Liver (tissue), 9 donors: Measurements from ENCODE around the gene ENPP1. TPM values are rescaled to one million over a fixed set of nuclear protein-coding genes. Genes with fewer than 3 reads are reported as not detected.

Source experiments
- DNase-seq: peaks from one replicate; pipeline ENCODE4 v3.0.0-alpha.2; 2017; ENCODE audit warnings: low spot score
- H3K27ac ChIP-seq, 2 donors: one replicate each; pipeline ENCODE4 v1.7.0; 2013; ENCODE audit warnings: inconsistent platforms in 2 of 2, low read length in 2 of 2, control low read depth in 1 of 2, low read depth in 1 of 2, mild to moderate bottlenecking in 1 of 2
- H3K27me3 ChIP-seq, 4 donors: one replicate each; pipeline versions ENCODE4 v1.6.1 to v1.7.0; 2013; ENCODE audit warnings: low read length in 3 of 4, inconsistent platforms in 1 of 4, mild to moderate bottlenecking in 1 of 4, moderate library complexity in 1 of 4; ENCODE audit not compliant: control insufficient read depth in 4 of 4, insufficient read depth in 4 of 4
- H3K36me3 ChIP-seq, 4 donors: one replicate each; pipeline versions ENCODE4 v1.6.1 to v1.7.0; 2013; ENCODE audit warnings: low read length in 3 of 4, mild to moderate bottlenecking in 3 of 4, low read depth in 1 of 4, moderate library complexity in 1 of 4; ENCODE audit not compliant: control insufficient read depth in 4 of 4, insufficient read depth in 3 of 4
- H3K4me1 ChIP-seq, 4 donors: one replicate each; pipeline versions ENCODE4 v1.6.1 to v1.7.0; 2013; ENCODE audit warnings: low read length in 3 of 4, mild to moderate bottlenecking in 3 of 4, moderate library complexity in 1 of 4; ENCODE audit not compliant: control insufficient read depth in 4 of 4, insufficient read depth in 4 of 4
- H3K4me3 ChIP-seq, 3 donors: one replicate each; pipeline versions ENCODE4 v1.6.1 to v1.7.0; 2013; ENCODE audit warnings: low read length in 3 of 3, control low read depth in 1 of 3, low read depth in 1 of 3, mild to moderate bottlenecking in 1 of 3
- H3K9ac ChIP-seq, 2 donors: one replicate each; pipeline ENCODE4 v1.7.0; 2013; ENCODE audit warnings: low read length in 2 of 2, mild to moderate bottlenecking in 2 of 2, moderate library complexity in 2 of 2, control low read depth in 1 of 2, low read depth in 1 of 2
- H3K9me3 ChIP-seq, 4 donors: one replicate each; pipeline versions ENCODE4 v1.6.1 to v1.7.0; 2013; ENCODE audit warnings: low read length in 3 of 4; ENCODE audit not compliant: control insufficient read depth in 4 of 4
- ATF3 ChIP-seq: IDR thresholded peaks from 2 replicates; pipeline ENCODE4 v1.6.1; 2016; ENCODE audit warnings: antibody characterized with exemption
- CTCF ChIP-seq: fragments of 150-350 bp; IDR thresholded peaks from 2 replicates; pipeline ENCODE4 v1.5.1; 2017; ENCODE audit warnings: improper control_type of control experiment, low read depth, low read length; ENCODE audit not compliant: missing input control
- EGR1 ChIP-seq, 2 donors: IDR thresholded peaks; 2 replicates each; pipeline ENCODE4 v1.6.1; 2016 to 2018; ENCODE audit warnings: antibody characterized with exemption in 2 of 2, low read depth in 2 of 2
- FOXA1 ChIP-seq: IDR thresholded peaks from 2 replicates; pipeline ENCODE4 v1.6.1; 2016; ENCODE audit warnings: antibody characterized with exemption
- FOXA2 ChIP-seq: IDR thresholded peaks from 2 replicates; pipeline ENCODE4 v1.6.1; 2016; ENCODE audit warnings: antibody characterized with exemption
- GABPA ChIP-seq, 2 donors: IDR thresholded peaks in 1 of 2; conservative IDR thresholded peaks in 1 of 2; 2 replicates each; pipeline ENCODE4 v1.6.1; 2016; ENCODE audit warnings: antibody characterized with exemption in 2 of 2, mild to moderate bottlenecking in 1 of 2, moderate library complexity in 1 of 2
- HNF4A ChIP-seq, 2 donors: conservative IDR thresholded peaks; 2 replicates each; pipeline ENCODE4 v1.6.1; 2016; ENCODE audit warnings: antibody characterized with exemption in 2 of 2, mild to moderate bottlenecking in 2 of 2
- HNF4G ChIP-seq: IDR thresholded peaks from 2 replicates; pipeline ENCODE4 v1.6.1; 2016; ENCODE audit warnings: antibody characterized with exemption
- JUND ChIP-seq, 2 donors: IDR thresholded peaks; 2 replicates each; pipeline ENCODE4 v1.6.1; 2016; ENCODE audit warnings: antibody characterized with exemption in 2 of 2
- MAX ChIP-seq: IDR thresholded peaks from 2 replicates; pipeline ENCODE4 v1.6.1; 2016; ENCODE audit warnings: antibody characterized with exemption
- NR2F2 ChIP-seq: IDR thresholded peaks from 2 replicates; pipeline ENCODE4 v1.6.1; 2016; ENCODE audit warnings: antibody characterized with exemption
- RAD21 ChIP-seq, 2 donors: IDR thresholded peaks; 2 replicates each; pipeline ENCODE4 v1.6.1; 2016; ENCODE audit warnings: antibody characterized with exemption in 2 of 2, mild to moderate bottlenecking in 2 of 2
- REST ChIP-seq: IDR thresholded peaks from 2 replicates; pipeline ENCODE4 v1.6.1; 2016; ENCODE audit warnings: antibody characterized with exemption, mild to moderate bottlenecking
- RXRA ChIP-seq, 2 donors: IDR thresholded peaks; 2 replicates each; pipeline ENCODE4 v1.6.1; 2017 to 2018; ENCODE audit warnings: antibody characterized with exemption in 2 of 2, mild to moderate bottlenecking in 1 of 2
- SP1 ChIP-seq: IDR thresholded peaks from 2 replicates; pipeline ENCODE4 v1.6.1; 2018; ENCODE audit warnings: antibody characterized with exemption, mild to moderate bottlenecking
- TAF1 ChIP-seq: conservative IDR thresholded peaks from 2 replicates; pipeline ENCODE4 v1.6.1; 2016; ENCODE audit warnings: antibody characterized with exemption, mild to moderate bottlenecking
- YY1 ChIP-seq: IDR thresholded peaks from 2 replicates; pipeline ENCODE4 v1.6.1; 2016; ENCODE audit warnings: antibody characterized with exemption, mild to moderate bottlenecking
- ZBTB33 ChIP-seq: IDR thresholded peaks from 2 replicates; pipeline ENCODE4 v1.6.1; 2016; ENCODE audit warnings: antibody characterized with exemption
- WGBS: extraction: QIAGEN DNeasy Blood & Tissue Kit; methylation state at CpG from one replicate; pipeline ENCODE4 v1.1.7; 2013; 5-methylcytosine and 5-hydroxymethylcytosine counted together
- polyA plus RNA-seq, 2 donors: library from polyadenylated mRNA; stranded (reverse) in 1 of 2; unstranded in 1 of 2; fragments of 200-250 nt in 1 of 2; fragments of >200 nt in 1 of 2; fragmentation: Nextera tagmentation in 1 of 2; extraction: Ambion mirVana in 1 of 2; gene quantifications; one replicate each; pipeline versions ENCODE4 v1.2.1 to v1.2.3, GENCODE V29; 2013 to 2015
- total RNA-seq, 2 donors: library from RNA; depleted of rRNA; stranded (reverse); fragments of >200 nt; gene quantifications; one replicate each; pipeline ENCODE4 v1.2.3, GENCODE V29; 2014
- donor health status: healthy.
- donor health status: healthy.
- donor health status: healthy.
- donor health status: healthy.
- donor health status: healthy.

Gene ENPP1
- total and polyA plus RNA-seq, 4 donors = 9.5 to 53.1 (median 31.1) TPM

- TF ChIP-seq HNF4G = no peak
- no peak for TF ChIP-seq HNF4A (conservative IDR thresholded peaks at IDR 0.05)
- no peak for TF ChIP-seq JUND (IDR thresholded peaks at IDR 0.05)
- TF ChIP-seq FOXA1 = no peak
- TF ChIP-seq YY1 = no peak
These were observed 110.2 kb downstream of the ENPP1 start (continued) for GRCh38 chr6:131917763-131918649.

GRCh38 chr6:131918650-131919355, 111.0 kb downstream of the ENPP1 start:
- H3K9me3 ChIP-seq = peaks cover 0 to 3% (median 0%) of the 10 kb centered on the region in 4 donors
- no peak overlapping the region for H3K4me3 ChIP-seq
- no peak overlapping the region for H3K9ac ChIP-seq
- no peaks in the 10 kb centered on the region for H3K4me1 ChIP-seq
- no peak for TF ChIP-seq GABPA (IDR thresholded peaks at IDR 0.05 in 1 of 2, conservative IDR thresholded peaks at IDR 0.05 in 1 of 2)
- no peak for TF ChIP-seq REST
- no peak for TF ChIP-seq HNF4G
- no peak for TF ChIP-seq RAD21 (IDR thresholded peaks at IDR 0.05)
- TF ChIP-seq CTCF = no peak
- no peak for TF ChIP-seq ZBTB33
- no peak for TF ChIP-seq EGR1 (IDR thresholded peaks at IDR 0.05; ENCODE audit: low read depth in 2 of 2)
- no peak for TF ChIP-seq YY1
- no peak for TF ChIP-seq NR2F2
- no peak for TF ChIP-seq ATF3
- no peak for TF ChIP-seq MAX
- TF ChIP-seq SP1 = no peak
- TF ChIP-seq RXRA (IDR thresholded peaks at IDR 0.05) = no peak
- TF ChIP-seq FOXA2 = no peak
- no peak for TF ChIP-seq JUND (IDR thresholded peaks at IDR 0.05)
- no peak for TF ChIP-seq HNF4A (conservative IDR thresholded peaks at IDR 0.05)
- no peak for TF ChIP-seq TAF1
- TF ChIP-seq FOXA1 = no peak
- DNase-seq = no peak
- H3K36me3 ChIP-seq = no peaks in the 10 kb centered on the region
- WGBS = 88% methylated on average over 9 of the region's 9 CpGs
- no peaks in the 10 kb centered on the region for H3K27me3 ChIP-seq
- H3K27ac ChIP-seq = no peak overlapping the region
